SK-N-SH (cell line): ENCODE measurements around the gene FRMPD4. TPM values are rescaled to one million over a fixed set of nuclear protein-coding genes. Genes with fewer than 3 reads are reported as not detected.

ENCODE experiments used
- CTCF ChIA-PET: fragments of 300-600, 350-600 bp; formaldehyde crosslinking; extraction: SDS; loops from one replicate; lab custom pipeline; 2021; lab: Yijun Ruan, JAX
- POLR2A ChIA-PET: fragments of 350-600 bp; sonication (Branson Sonifier 250); formaldehyde crosslinking; extraction: SDS; loops from one replicate; lab custom pipeline; 2020; ENCODE audit warnings: antibody characterized with exemption, inconsistent platforms; lab: Yijun Ruan, JAX
- DNase-seq: peaks from one replicate; pipeline ENCODE4 v3.0.0; 2012
- H2AFZ ChIP-seq: fragments of 200-600 bp; sonication (generic); 2 replicates; pipeline ENCODE4 v1.8.1; 2016; ENCODE audit warnings: antibody characterized with exemption, mild to moderate bottlenecking, low read depth
- H3F3A ChIP-seq: fragments of 200-600 bp; sonication (generic); replicated peaks from 2 replicates; pipeline ENCODE3; 2016; ENCODE audit warnings: antibody characterized with exemption, mild to moderate bottlenecking; ENCODE audit not compliant: insufficient read depth
- H3K27ac ChIP-seq, 2 experiments: fragments of 200-500 bp in 1 of 2; fragments of 200-600 bp in 1 of 2; sonication (Bioruptor generic) in 1 of 2; sonication (generic), shearing (Covaris generic) in 1 of 2; 2 replicates each; pipeline versions ENCODE4 v1.5.1 to v1.6.1; 2014 to 2016; ENCODE audit warnings: low read depth in 2 of 2, inconsistent platforms in 1 of 2, low read length in 1 of 2, mild to moderate bottlenecking in 1 of 2, mixed read lengths in 1 of 2
- H3K27me3 ChIP-seq: fragments of 200-600 bp; sonication (generic), shearing (Covaris generic); 2 replicates; pipeline ENCODE4 v1.6.1; 2016; ENCODE audit warnings: mixed run types; ENCODE audit not compliant: insufficient read depth
- H3K36me3 ChIP-seq, 2 experiments: fragments of 200-500 bp in 1 of 2; fragments of 200-600 bp in 1 of 2; sonication (Bioruptor generic) in 1 of 2; sonication (generic) in 1 of 2; replicated peaks in 1 of 2; 2 replicates each; pipeline versions ENCODE3 to v1.5.1; 2014 to 2016; ENCODE audit warnings: low read length in 1 of 2, mild to moderate bottlenecking in 1 of 2; ENCODE audit not compliant: insufficient read depth in 2 of 2, control insufficient read depth in 1 of 2
- H3K4me1 ChIP-seq, 2 experiments: fragments of 200-500 bp in 1 of 2; fragments of 200-600 bp in 1 of 2; sonication (Bioruptor generic) in 1 of 2; sonication (generic), shearing (Covaris generic) in 1 of 2; 2 replicates each; pipeline versions ENCODE4 v1.5.1 to v1.6.1; 2014 to 2016; ENCODE audit warnings: low read depth in 1 of 2, low read length in 1 of 2, mixed run types in 1 of 2; ENCODE audit not compliant: insufficient read depth in 2 of 2, control insufficient read depth in 1 of 2
- H3K4me2 ChIP-seq: fragments of 200-600 bp; sonication (generic), shearing (Covaris generic); 2 replicates; pipeline ENCODE4 v1.6.1; 2017; ENCODE audit warnings: mixed run types
- H3K4me3 ChIP-seq, 2 experiments: fragments of 200-500 bp in 1 of 2; fragments of 200-600 bp in 1 of 2; sonication (Bioruptor generic) in 1 of 2; sonication (generic), shearing (Covaris generic) in 1 of 2; 2 replicates each; pipeline versions ENCODE4 v1.5.1 to v1.8.1; 2014 to 2016; ENCODE audit warnings: low read depth in 2 of 2, inconsistent platforms in 1 of 2, low read length in 1 of 2, mild to moderate bottlenecking in 1 of 2, mixed read lengths in 1 of 2, moderate library complexity in 1 of 2
- H3K79me2 ChIP-seq: fragments of 200-600 bp; sonication (generic); 2 replicates; pipeline ENCODE4 v1.8.1; 2017; ENCODE audit warnings: mild to moderate bottlenecking; ENCODE audit not compliant: insufficient read depth
- H3K9ac ChIP-seq: fragments of 200-600 bp; sonication (generic); 2 replicates; pipeline ENCODE4 v1.6.1; 2017; ENCODE audit warnings: mixed run types
- H3K9me2 ChIP-seq: fragments of 200-600 bp; sonication (generic); 2 replicates; pipeline ENCODE4 v1.6.1; 2017; ENCODE audit warnings: mixed run types
- H3K9me3 ChIP-seq: fragments of 200-600 bp; sonication (generic); 2 replicates; pipeline ENCODE4 v1.6.1; 2017; ENCODE audit warnings: mixed run types, mild to moderate bottlenecking, moderate library complexity
- H4K20me1 ChIP-seq: fragments of 200-600 bp; sonication (generic); 2 replicates; pipeline ENCODE4 v1.6.1; 2017; ENCODE audit warnings: mild to moderate bottlenecking, mixed run types; ENCODE audit not compliant: insufficient read depth
- CTCF ChIP-seq: fragments of 200-600 bp; sonication (generic); IDR thresholded peaks from 2 replicates; pipeline ENCODE4 v1.6.1; 2017; ENCODE audit warnings: antibody characterized with exemption, mild to moderate bottlenecking, moderate library complexity
- EP300 ChIP-seq, 2 experiments: IDR thresholded peaks; 2 replicates each; pipeline versions ENCODE4 v1.4.0 to v1.6.1; 2012; ENCODE audit warnings: borderline replicate concordance in 1 of 2, low read depth in 1 of 2, low read length in 1 of 2
- EZH2phosphoT487 ChIP-seq: fragments of 200-600 bp; sonication (generic); IDR thresholded peaks from 2 replicates; pipeline ENCODE4 v1.6.1; 2017; ENCODE audit warnings: low read depth, mixed run types, mild to moderate bottlenecking, antibody characterized with exemption, moderate library complexity, borderline replicate concordance
- FOSL2 ChIP-seq: IDR thresholded peaks from 2 replicates; pipeline ENCODE4 v1.4.0; 2012; ENCODE audit warnings: low read depth, mild to moderate bottlenecking, moderate library complexity, borderline replicate concordance
- FOXJ3 ChIP-seq: sonication (generic); formaldehyde crosslinking; IDR thresholded peaks from 2 replicates; pipeline ENCODE4 v1.5.1; 2020; ENCODE audit warnings: mild to moderate bottlenecking, missing genetic modification reagents
- GABPA ChIP-seq: IDR thresholded peaks from 2 replicates; pipeline ENCODE4 v1.4.0; 2012; ENCODE audit warnings: low read depth, mild to moderate bottlenecking
- GATA2 ChIP-seq: sonication (generic); formaldehyde crosslinking; IDR thresholded peaks from 2 replicates; pipeline ENCODE4 v1.5.0; 2020; ENCODE audit warnings: mild to moderate bottlenecking, missing genetic modification reagents
- MEF2A ChIP-seq: IDR thresholded peaks from 2 replicates; pipeline ENCODE4 v1.4.0; 2012; ENCODE audit warnings: low read depth, borderline replicate concordance
- MXI1 ChIP-seq: IDR thresholded peaks from 2 replicates; pipeline ENCODE4 v1.6.1; 2012; ENCODE audit warnings: mild to moderate bottlenecking, low read depth, low read length, improper control_type of control experiment
- POLR2AphosphoS5 ChIP-seq: IDR thresholded peaks from 2 replicates; pipeline ENCODE4 v1.6.1; 2012; ENCODE audit warnings: low read depth, low read length
- RAD21 ChIP-seq: IDR thresholded peaks from 2 replicates; pipeline ENCODE4 v1.6.1; 2012; ENCODE audit warnings: mild to moderate bottlenecking, low read length
- RFX5 ChIP-seq: IDR thresholded peaks from 2 replicates; pipeline ENCODE4 v1.6.1; 2012; ENCODE audit warnings: mild to moderate bottlenecking, improper control_type of control experiment, low read length
- SMC3 ChIP-seq: IDR thresholded peaks from 2 replicates; pipeline ENCODE4 v1.6.1; 2012; ENCODE audit warnings: low read depth, low read length, improper control_type of control experiment
- TAF1 ChIP-seq: IDR thresholded peaks from 2 replicates; pipeline ENCODE4 v1.6.1; 2012; ENCODE audit warnings: low read depth, mild to moderate bottlenecking, low read length, moderate library complexity, borderline replicate concordance
- YY1 ChIP-seq: IDR thresholded peaks from 2 replicates; pipeline ENCODE4 v1.4.0; 2012; ENCODE audit warnings: low read depth, mild to moderate bottlenecking
- ZBTB33 ChIP-seq: IDR thresholded peaks from 2 replicates; pipeline ENCODE4 v1.4.0; 2012; ENCODE audit warnings: low read depth, borderline replicate concordance
- WGBS: methylation state at CpG from one replicate; pipeline ENCODE4 v1.1.6; 2017; ENCODE audit warnings: low lambda C conversion rate; 5-methylcytosine and 5-hydroxymethylcytosine counted together
- polyA plus RNA-seq, 3 experiments: library from polyadenylated mRNA; depleted of rRNA; stranded (reverse); fragments of >200 nt; gene quantifications; 2 replicates each; pipeline ENCODE4 v1.2.3, GENCODE V29; 2012

FRMPD4 gene
- polyA plus RNA-seq, 1 of the 3 experiments (the other 2 are of a cell fraction), result not detected

- H3K27ac ChIP-seq, result no peak overlapping the region
- H3K27me3 ChIP-seq, result no peaks in the 10 kb centered on the region; the same call in 1 of the 2 replicates
- H3K4me1 ChIP-seq, result no peaks in the 10 kb centered on the region
- H4K20me1 ChIP-seq, result no peaks in the 10 kb centered on the region
- H2AFZ ChIP-seq, result no peak overlapping the region
- H3K79me2 ChIP-seq, result no peaks in the 10 kb centered on the region
- no peaks in the 10 kb centered on the region for H3K9me3 ChIP-seq
- H3K9ac ChIP-seq, result no peak overlapping the region
- POLR2A ChIA-PET, result no interaction called here
- WGBS, result 0% methylated on average over 1 of the region's 1 CpG
- H3K4me2 ChIP-seq, result no peak overlapping the region
- no peaks in the 10 kb centered on the region for H3F3A ChIP-seq
- no peak for DNase-seq
- H3K4me3 ChIP-seq, result no peak overlapping the region
- TF ChIP-seq RAD21 (0 out of 2 replicates have a peak, but pooled peaks have one; percentile 4), YY1 (no peak)
- no peaks in the 10 kb centered on the region for H3K9me2 ChIP-seq
- CTCF ChIA-PET, result no interaction called here
- no peaks in the 10 kb centered on the region for H3K36me3 ChIP-seq
These were observed 457.4 kb downstream of the FRMPD4 start for GRCh38 chrX:12595720-12596119.

GRCh38 chrX:12610079-12610478 is 471.8 kb downstream of the FRMPD4 start:
- H3K4me3 ChIP-seq, result no peak overlapping the region
- no peaks in the 10 kb centered on the region for H4K20me1 ChIP-seq
- ChIA-PET POLR2A (no interaction called here), CTCF (no interaction called here)
- no peaks in the 10 kb centered on the region for H3F3A ChIP-seq
- H3K36me3 ChIP-seq, result no peaks in the 10 kb centered on the region
- no peak overlapping the region for H3K27ac ChIP-seq
- no peaks in the 10 kb centered on the region for H3K4me1 ChIP-seq
- H3K4me2 ChIP-seq, result no peak overlapping the region
- TF ChIP-seq ZBTB33 (no peak), EZH2phosphoT487 (no peak), SMC3 (no peak), EP300 (IDR thresholded peaks at IDR 0.05; ENCODE audit: borderline replicate concordance in 1 of 2, low read depth in 1 of 2, low read length in 1 of 2) (no peak), GABPA (no peak), MXI1 (no peak), TAF1 (no peak), RAD21 (no peak), MEF2A (no peak), POLR2AphosphoS5 (no peak), GATA2 (CRISPR knock-in tag) (no peak), FOSL2 (no peak), FOXJ3 (CRISPR knock-in tag) (no peak), CTCF (no peak), RFX5 (no peak)
- 8% methylated on average over 2 of the region's 2 CpGs for WGBS
- H3K9me3 ChIP-seq, result no peaks in the 10 kb centered on the region
- 0 out of 2 replicates have a peak, but pooled peaks cover 2% of the 10 kb centered on the region for H3K9me2 ChIP-seq
- H3K79me2 ChIP-seq, result no peaks in the 10 kb centered on the region
- DNase-seq, result no peak
- H3K27me3 ChIP-seq, result peaks cover 5% of the 10 kb centered on the region; the same call in 1 of the 2 replicates
- H2AFZ ChIP-seq, result no peak overlapping the region
- H3K9ac ChIP-seq, result no peak overlapping the region
